DOHH2 (cell line): ENCODE results near the gene RIMBP2.

Experiments used
- H3F3A ChIP-seq: fragments of 200-600 bp; sonication (generic), shearing (Covaris generic); 2 replicates; pipeline ENCODE4 v1.6.0; 2016; ENCODE audit warnings: antibody characterized with exemption, mild to moderate bottlenecking; ENCODE audit not compliant: control insufficient read depth, insufficient read depth
- H3K27ac ChIP-seq: fragments of 200-600 bp; sonication (generic); 2 replicates; pipeline ENCODE4 v1.5.1; 2014; ENCODE audit warnings: low read depth, mild to moderate bottlenecking, low read length, moderate library complexity
- H3K27me3 ChIP-seq: fragments of 200-600 bp; sonication (generic); 2 replicates; pipeline ENCODE4 v1.6.1; 2014; ENCODE audit warnings: mild to moderate bottlenecking, low read length, mixed read lengths; ENCODE audit not compliant: control insufficient read depth
- H3K36me3 ChIP-seq: fragments of 200-600 bp; sonication (generic); 2 replicates; pipeline ENCODE4 v1.6.1; 2014; ENCODE audit warnings: mild to moderate bottlenecking, low read length, moderate library complexity, mixed read lengths; ENCODE audit not compliant: control insufficient read depth
- H3K4me1 ChIP-seq: fragments of 200-600 bp; sonication (generic); 2 replicates; pipeline ENCODE4 v1.6.1; 2014; ENCODE audit warnings: mild to moderate bottlenecking, low read length, mixed read lengths; ENCODE audit not compliant: control insufficient read depth
- H3K4me2 ChIP-seq: fragments of 200-600 bp; sonication (generic); 2 replicates; pipeline ENCODE4 v1.6.0; 2014; ENCODE audit warnings: mild to moderate bottlenecking, low read length, moderate library complexity
- H3K4me3 ChIP-seq: fragments of 200-600 bp; sonication (generic); 2 replicates; pipeline ENCODE4 v1.5.1; 2014; ENCODE audit warnings: mild to moderate bottlenecking, low read length, mixed read lengths
- H3K79me2 ChIP-seq: fragments of 200-600 bp; sonication (generic); 2 replicates; pipeline ENCODE4 v1.6.1; 2014; ENCODE audit warnings: mild to moderate bottlenecking, low read length, mixed read lengths; ENCODE audit not compliant: control insufficient read depth
- H3K9me2 ChIP-seq: fragments of 200-600 bp; sonication (generic); replicated peaks from 2 replicates; pipeline ENCODE4 v1.6.1; 2014; ENCODE audit warnings: mild to moderate bottlenecking, low read length, mixed read lengths; ENCODE audit not compliant: control insufficient read depth
- H3K9me3 ChIP-seq: fragments of 200-600 bp; sonication (generic); 2 replicates; pipeline ENCODE4 v1.6.1; 2014; ENCODE audit warnings: antibody characterized with exemption, low read length, mixed read lengths; ENCODE audit not compliant: control insufficient read depth, insufficient read depth
- H4K20me1 ChIP-seq: fragments of 200-600 bp; sonication (generic); 2 replicates; pipeline ENCODE4 v1.6.0; 2014; ENCODE audit warnings: low read depth, mild to moderate bottlenecking, antibody characterized with exemption, low read length, moderate library complexity; ENCODE audit not compliant: control insufficient read depth, insufficient read depth
- EZH2phosphoT487 ChIP-seq: fragments of 200-600 bp; sonication (generic); IDR thresholded peaks from 2 replicates; pipeline ENCODE4 v1.6.1; 2017; ENCODE audit warnings: borderline replicate concordance, mild to moderate bottlenecking, antibody characterized with exemption, low read length, moderate library complexity, mixed read lengths
- TF ChIP-seq, protein P1 (sequence below): fragments of 200-600 bp; sonication (generic); IDR thresholded peaks from one replicate; pipeline ENCODE4 v1.5.1; 2014; ENCODE audit warnings: antibody characterized with exemption, mild to moderate bottlenecking, low read depth, low read length; ENCODE audit not compliant: poor library complexity, severe bottlenecking

The RIMBP2 gene

GRCh38 chr12:130438711-130439110 lies 277.4 kb downstream of the RIMBP2 start:
- no peaks in the 10 kb centered on the region; the same call in 1 of the 2 replicates for H3K9me3 ChIP-seq
- no peaks in the 10 kb centered on the region for H3K36me3 ChIP-seq
- no peak overlapping the region for H3K4me3 ChIP-seq
- H4K20me1 ChIP-seq = no peaks in the 10 kb centered on the region
- H3F3A ChIP-seq = no peaks in the 10 kb centered on the region
- H3K4me2 ChIP-seq = no peak overlapping the region
- H3K9me2 ChIP-seq = no peaks in the 10 kb centered on the region
- H3K27ac ChIP-seq = no peak overlapping the region
- H3K79me2 ChIP-seq = no peaks in the 10 kb centered on the region
- no peaks in the 10 kb centered on the region for H3K4me1 ChIP-seq
- H3K27me3 ChIP-seq = no peaks in the 10 kb centered on the region
- TF ChIP-seq, protein P1, sequence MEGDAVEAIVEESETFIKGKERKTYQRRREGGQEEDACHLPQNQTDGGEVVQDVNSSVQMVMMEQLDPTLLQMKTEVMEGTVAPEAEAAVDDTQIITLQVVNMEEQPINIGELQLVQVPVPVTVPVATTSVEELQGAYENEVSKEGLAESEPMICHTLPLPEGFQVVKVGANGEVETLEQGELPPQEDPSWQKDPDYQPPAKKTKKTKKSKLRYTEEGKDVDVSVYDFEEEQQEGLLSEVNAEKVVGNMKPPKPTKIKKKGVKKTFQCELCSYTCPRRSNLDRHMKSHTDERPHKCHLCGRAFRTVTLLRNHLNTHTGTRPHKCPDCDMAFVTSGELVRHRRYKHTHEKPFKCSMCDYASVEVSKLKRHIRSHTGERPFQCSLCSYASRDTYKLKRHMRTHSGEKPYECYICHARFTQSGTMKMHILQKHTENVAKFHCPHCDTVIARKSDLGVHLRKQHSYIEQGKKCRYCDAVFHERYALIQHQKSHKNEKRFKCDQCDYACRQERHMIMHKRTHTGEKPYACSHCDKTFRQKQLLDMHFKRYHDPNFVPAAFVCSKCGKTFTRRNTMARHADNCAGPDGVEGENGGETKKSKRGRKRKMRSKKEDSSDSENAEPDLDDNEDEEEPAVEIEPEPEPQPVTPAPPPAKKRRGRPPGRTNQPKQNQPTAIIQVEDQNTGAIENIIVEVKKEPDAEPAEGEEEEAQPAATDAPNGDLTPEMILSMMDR = no peak
- TF ChIP-seq EZH2phosphoT487 = no peak

DNA sequence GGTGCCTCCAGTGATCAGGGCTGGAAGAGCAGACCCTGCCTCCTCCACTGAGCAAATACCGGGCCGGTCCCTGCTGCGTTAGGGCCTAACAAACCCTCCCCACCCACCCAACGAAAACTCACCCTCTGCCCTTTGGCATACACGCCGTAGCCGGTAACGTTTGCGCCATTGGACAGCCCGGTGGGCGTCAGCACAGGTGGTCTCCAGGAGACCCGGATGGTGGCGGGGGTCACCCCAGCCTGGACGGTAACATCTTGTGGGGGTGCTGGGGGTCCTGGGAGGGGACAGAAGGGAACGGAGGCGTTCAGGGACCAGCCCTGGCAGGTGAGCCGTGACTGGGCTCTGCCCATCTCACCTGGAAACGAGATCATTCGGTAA lies 277.9 kb downstream of the RIMBP2 start:
- Histone ChIP-seq H3K79me2 (no peaks in the 10 kb centered on the region), H3K4me2 (no peak overlapping the region), H3K9me3 (no peaks in the 10 kb centered on the region; the same call in 1 of the 2 replicates), H3K9me2 (no peaks in the 10 kb centered on the region), H3K27me3 (no peaks in the 10 kb centered on the region), H3K36me3 (no peaks in the 10 kb centered on the region), H3K4me3 (no peak overlapping the region), H3K4me1 (no peaks in the 10 kb centered on the region), H4K20me1 (no peaks in the 10 kb centered on the region), H3K27ac (no peak overlapping the region), H3F3A (no peaks in the 10 kb centered on the region)
- TF ChIP-seq, protein P1 = no peak
- no peak for TF ChIP-seq EZH2phosphoT487

DNA sequence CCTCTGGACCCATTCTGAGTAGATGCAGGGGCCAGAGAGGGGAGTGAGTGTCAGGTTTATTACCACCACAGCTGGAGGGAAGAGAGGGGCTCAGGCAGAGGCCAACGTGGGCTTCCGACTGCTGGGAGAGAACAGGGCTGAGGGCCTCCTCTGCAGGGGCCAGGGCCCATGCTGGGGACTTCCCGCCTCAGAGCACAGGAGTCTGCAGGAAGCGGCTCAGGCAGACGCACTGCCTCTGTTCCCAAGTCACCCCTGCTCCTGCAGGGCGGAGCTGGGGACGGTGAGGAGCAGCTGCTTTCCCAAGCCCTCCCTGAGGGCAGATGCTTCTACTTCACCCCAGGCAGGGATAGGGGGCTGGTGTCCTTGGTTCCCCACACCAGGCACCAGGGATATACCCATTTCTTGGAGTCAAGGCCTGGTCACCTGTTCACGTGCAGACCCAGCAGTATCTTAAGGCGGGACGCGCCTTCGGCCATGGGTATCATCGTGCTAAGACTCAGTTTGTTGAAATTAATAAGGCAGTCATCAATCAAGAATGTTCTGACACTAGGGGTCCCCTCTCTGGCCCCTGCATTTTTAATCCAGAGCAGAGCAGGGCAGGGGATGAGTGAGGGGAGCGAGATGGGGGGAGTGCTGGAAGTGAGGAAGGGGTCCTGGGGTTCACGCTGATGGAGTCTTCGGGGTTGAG lies 278.4 kb downstream of the RIMBP2 start:
- no peaks in the 10 kb centered on the region for H3K79me2 ChIP-seq
- no peaks in the 10 kb centered on the region for H3K27me3 ChIP-seq
- no peaks in the 10 kb centered on the region for H3K36me3 ChIP-seq
- H3K27ac ChIP-seq = no peak overlapping the region
- no peak overlapping the region for H3K4me3 ChIP-seq
- H3K9me2 ChIP-seq = no peaks in the 10 kb centered on the region
- no peaks in the 10 kb centered on the region for H4K20me1 ChIP-seq
- H3K4me1 ChIP-seq = no peaks in the 10 kb centered on the region
- no peaks in the 10 kb centered on the region; the same call in 1 of the 2 replicates for H3K9me3 ChIP-seq
- no peaks in the 10 kb centered on the region for H3F3A ChIP-seq
- H3K4me2 ChIP-seq = no peak overlapping the region
- TF ChIP-seq, protein P1 = no peak
- no peak for TF ChIP-seq EZH2phosphoT487
